ENCODE data around the gene CHP2.
"Not testable (repeated sequence)": the region's sequence is repeated elsewhere in the genome, so short reads cannot be mapped to it uniquely, and the experiment has no call there.

Gene CHP2

GRCh38 chr16:23729503-23730424 is 25.1 kb upstream of the CHP2 start:
- no peaks in the 10 kb centered on the region for H3K4me1 ChIP-seq
- DNase-seq (ENCODE audit: low spot score in 2 of 2): peak in 1 of 2 experiments; percentile 64
- H3K27me3 ChIP-seq (ENCODE audit: low read depth): no peaks in the 10 kb centered on the region
- H3K9me3 ChIP-seq: no peaks in the 10 kb centered on the region
- in situ Hi-C loops (cut with MboI; ENCODE audit: low sequenced_read_pairs): loop anchor here (10.0 kb wide), 1 partner anchor 305 kb away; no protein-coding TSS in a partner anchor
- H3K36me3 ChIP-seq (replicated peaks): no peaks in the 10 kb centered on the region
- H3K4me3 ChIP-seq: no peak overlapping the region

DNA sequence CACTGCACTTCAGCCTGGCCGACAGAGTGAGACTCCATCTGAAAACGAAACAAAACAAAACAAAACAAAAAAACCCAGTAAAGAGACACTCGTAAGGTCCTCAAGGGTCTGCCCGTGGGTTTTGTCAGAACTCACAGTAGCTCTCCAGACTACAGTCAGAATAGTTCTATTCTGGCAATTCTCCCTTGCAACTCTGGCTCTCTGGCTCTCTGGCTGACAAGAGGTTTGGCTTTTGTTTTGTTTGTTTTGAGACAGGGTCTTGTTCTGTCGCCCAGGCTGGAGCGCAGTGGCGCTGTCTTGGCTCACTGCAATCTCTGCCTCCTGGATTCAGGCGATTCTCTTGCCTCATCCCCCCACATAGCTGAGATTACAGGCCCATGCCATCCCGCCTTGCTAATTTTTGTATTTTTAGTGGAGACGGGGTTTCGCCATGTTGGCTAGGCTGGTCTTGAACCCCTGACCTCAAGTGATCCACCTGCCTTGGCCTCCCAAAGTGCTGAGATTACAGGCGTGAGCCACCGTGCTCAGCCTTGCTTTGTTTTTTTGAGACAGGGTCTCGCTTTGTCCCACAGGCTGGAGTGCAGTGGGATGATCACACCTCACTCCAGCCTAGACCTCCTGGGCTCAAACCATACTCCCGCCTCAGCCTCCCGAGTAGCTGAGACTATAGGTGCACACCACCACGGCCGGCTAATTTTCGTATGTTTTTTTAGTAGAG is 20.5 kb upstream of the CHP2 start:
- in situ Hi-C loops (cut with MboI; ENCODE audit: low sequenced_read_pairs): loop anchor here (10.0 kb wide), 1 partner anchor 300 kb away; no protein-coding TSS in a partner anchor
- Histone ChIP-seq H3K27me3 (ENCODE audit: low read depth) (no peaks in the 10 kb centered on the region), H3K4me3 (no peak overlapping the region), H3K4me1 (no peaks in the 10 kb centered on the region), H3K9me3 (no peaks in the 10 kb centered on the region), H3K36me3 (replicated peaks) (no peaks in the 10 kb centered on the region)
- no peak for DNase-seq (ENCODE audit: low spot score in 2 of 2)

GRCh38 chr16:23737423-23738028 is 17.3 kb upstream of the CHP2 start:
- H3K9me3 ChIP-seq; DNase-seq (ENCODE audit: low spot score in 2 of 2); H3K4me3 ChIP-seq; H3K4me1 ChIP-seq; H3K27me3 ChIP-seq (ENCODE audit: low read depth); H3K36me3 ChIP-seq (replicated peaks): not testable (repeated sequence)
- in situ Hi-C loops (cut with MboI; ENCODE audit: low sequenced_read_pairs): loop anchor here (10.0 kb wide), 1 partner anchor 297 kb away; no protein-coding TSS in a partner anchor

DNA sequence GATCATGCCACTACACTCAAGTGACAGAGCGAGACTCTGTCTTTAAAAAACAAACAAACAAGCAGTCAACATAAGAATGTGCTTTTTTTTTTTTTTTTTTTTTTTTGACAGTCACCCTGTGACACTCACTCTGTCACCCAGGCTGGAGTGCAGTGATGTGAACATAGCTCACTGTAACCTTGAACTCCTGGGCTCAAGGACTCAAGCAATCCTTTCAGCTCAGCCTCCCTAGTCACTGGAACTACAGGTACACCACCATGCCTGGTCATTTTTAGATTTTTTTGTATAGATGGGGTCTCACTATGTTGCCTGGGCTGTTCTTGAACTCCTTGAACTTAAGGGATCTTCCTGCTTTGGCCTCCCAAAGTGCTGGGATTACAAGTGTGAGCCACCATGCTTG is 15.3 kb upstream of the CHP2 start:
- H3K4me1 ChIP-seq: no peaks in the 10 kb centered on the region
- in situ Hi-C loops (cut with MboI; ENCODE audit: low sequenced_read_pairs): loop anchor here (10.0 kb wide), 1 partner anchor 295 kb away; no protein-coding TSS in a partner anchor
- no peak for DNase-seq (ENCODE audit: low spot score in 2 of 2)
- H3K27me3 ChIP-seq (ENCODE audit: low read depth): no peaks in the 10 kb centered on the region
- no peaks in the 10 kb centered on the region for H3K36me3 ChIP-seq (replicated peaks)
- H3K9me3 ChIP-seq: no peaks in the 10 kb centered on the region
- no peak overlapping the region for H3K4me3 ChIP-seq

GRCh38 chr16:23741675-23742303 is 13.0 kb upstream of the CHP2 start:
- no peak for DNase-seq (ENCODE audit: low spot score in 2 of 2)
- Histone ChIP-seq H3K9me3 (no peaks in the 10 kb centered on the region), H3K27me3 (ENCODE audit: low read depth) (no peaks in the 10 kb centered on the region), H3K4me1 (no peaks in the 10 kb centered on the region), H3K36me3 (replicated peaks) (no peaks in the 10 kb centered on the region), H3K4me3 (no peak overlapping the region)
- in situ Hi-C loops (cut with MboI; ENCODE audit: low sequenced_read_pairs): no loop called here

DNA sequence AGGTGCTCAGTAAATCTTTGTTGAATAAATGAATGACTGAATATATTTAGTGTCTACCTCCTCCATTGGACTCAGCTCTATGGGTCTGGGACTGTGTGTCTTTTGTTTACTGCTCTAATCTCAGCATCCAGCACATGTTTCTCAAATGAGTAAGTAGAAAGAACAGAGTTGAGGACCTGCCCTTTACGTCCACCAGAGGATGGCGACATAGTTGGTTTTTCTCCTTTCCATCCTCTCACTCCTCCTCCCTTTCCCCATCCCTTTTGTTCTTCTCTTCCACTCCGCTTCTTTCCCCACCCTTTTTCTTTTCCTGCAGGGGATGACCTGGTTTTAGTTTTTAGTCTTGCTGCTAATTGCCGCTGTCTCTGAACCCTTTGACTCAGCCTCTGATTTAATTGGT is 12.1 kb upstream of the CHP2 start:
- Histone ChIP-seq H3K4me3 (no peak overlapping the region), H3K9me3 (no peaks in the 10 kb centered on the region), H3K27me3 (ENCODE audit: low read depth) (no peaks in the 10 kb centered on the region), H3K36me3 (replicated peaks) (no peaks in the 10 kb centered on the region), H3K4me1 (no peaks in the 10 kb centered on the region)
- in situ Hi-C loops (cut with MboI; ENCODE audit: low sequenced_read_pairs): no loop called here
- no peak for DNase-seq (ENCODE audit: low spot score in 2 of 2)

DNA sequence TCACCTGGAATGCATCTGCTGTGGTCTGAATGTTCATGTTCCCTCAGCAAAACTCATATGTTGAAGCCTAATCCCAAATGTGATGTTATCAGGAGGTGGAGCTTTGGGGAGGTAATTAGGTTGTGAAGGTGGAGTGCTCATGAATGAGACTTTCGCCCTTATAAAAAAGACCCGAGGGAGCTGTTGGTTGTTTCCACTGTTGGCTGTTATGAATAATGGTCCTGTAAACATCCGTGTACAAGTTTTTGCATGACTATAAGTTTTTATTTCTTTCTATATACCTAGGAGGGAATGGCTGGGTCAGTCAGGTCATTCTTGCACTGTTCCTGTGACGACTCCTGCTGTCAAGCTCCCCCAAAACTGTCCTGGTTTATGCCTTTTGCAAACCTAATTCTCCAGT is 9.6 kb upstream of the CHP2 start:
- Histone ChIP-seq H3K9me3 (no peaks in the 10 kb centered on the region), H3K36me3 (replicated peaks) (no peaks in the 10 kb centered on the region), H3K27me3 (ENCODE audit: low read depth) (no peaks in the 10 kb centered on the region), H3K4me3 (no peak overlapping the region), H3K4me1 (no peaks in the 10 kb centered on the region)
- in situ Hi-C loops (cut with MboI; ENCODE audit: low sequenced_read_pairs): no loop called here
- DNase-seq (ENCODE audit: low spot score in 2 of 2): no peak

GRCh38 chr16:23748630-23749029 is 6.2 kb upstream of the CHP2 start:
- H3K4me1 ChIP-seq: no peaks in the 10 kb centered on the region
- H3K36me3 ChIP-seq (replicated peaks): no peaks in the 10 kb centered on the region
- in situ Hi-C loops (cut with MboI; ENCODE audit: low sequenced_read_pairs): no loop called here
- no peak overlapping the region for H3K4me3 ChIP-seq
- DNase-seq (ENCODE audit: low spot score in 2 of 2): no peak
- no peaks in the 10 kb centered on the region for H3K27me3 ChIP-seq (ENCODE audit: low read depth)
- H3K9me3 ChIP-seq: no peaks in the 10 kb centered on the region

GRCh38 chr16:23751053-23751452 is 3.8 kb upstream of the CHP2 start:
- H3K36me3 ChIP-seq (replicated peaks); H3K4me1 ChIP-seq; in situ Hi-C loops (cut with MboI; ENCODE audit: low sequenced_read_pairs); H3K4me3 ChIP-seq; DNase-seq (ENCODE audit: low spot score in 2 of 2); H3K9me3 ChIP-seq; H3K27me3 ChIP-seq (ENCODE audit: low read depth): not testable (repeated sequence)

DNA sequence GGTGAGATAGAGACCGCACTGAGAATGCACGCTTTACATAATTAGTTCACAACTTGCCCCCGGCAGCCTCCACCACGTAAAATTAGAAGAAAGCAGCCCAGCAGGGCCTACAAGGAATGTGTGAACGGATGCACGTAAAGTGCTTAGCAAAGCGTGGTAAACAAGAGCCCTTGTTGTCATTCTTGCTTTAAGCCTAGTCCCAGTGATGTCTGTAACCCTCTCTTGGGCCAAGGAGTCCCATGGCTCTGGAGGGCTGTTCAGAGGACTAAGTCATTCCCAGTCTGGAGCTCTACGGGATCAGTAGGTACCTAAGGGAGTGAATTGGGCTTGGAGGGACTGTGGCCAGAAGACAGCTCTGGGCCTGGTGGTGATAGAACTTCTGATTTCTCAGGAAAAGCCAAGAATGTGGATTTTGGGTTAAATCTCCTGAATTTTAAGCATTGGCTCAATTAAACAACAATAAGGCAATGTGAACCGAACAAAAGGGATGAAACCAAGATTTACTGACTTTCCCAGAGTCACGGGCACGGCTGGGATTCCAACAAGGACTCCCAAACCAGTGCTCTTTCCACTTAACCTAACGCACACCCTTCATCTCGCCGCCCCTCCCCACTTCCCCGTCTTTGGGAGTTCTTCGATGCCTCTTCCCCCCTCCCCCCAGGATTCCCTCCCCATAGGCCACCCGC is 775 bp upstream of the CHP2 start:
- H3K4me3 ChIP-seq: no peak overlapping the region

DNA sequence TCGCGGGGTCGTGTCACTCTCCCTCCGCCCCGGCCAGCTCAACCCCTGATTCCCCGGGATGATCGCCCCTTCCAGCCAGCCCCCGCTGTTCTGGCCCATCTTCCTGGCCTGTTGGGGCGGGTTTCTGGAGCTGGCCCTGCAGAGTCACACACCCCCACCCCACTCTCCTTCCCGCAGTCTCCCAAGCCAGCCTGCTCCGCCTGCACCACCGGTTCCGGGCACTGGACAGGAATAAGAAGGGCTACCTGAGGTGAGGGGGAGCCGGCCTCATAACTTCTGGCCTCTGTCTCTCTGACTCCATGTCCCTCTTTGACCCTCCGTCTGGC is 621 bp downstream of the CHP2 start:
- Histone ChIP-seq H3K27me3 (ENCODE audit: low read depth) (no peaks in the 10 kb centered on the region), H3K4me1 (no peaks in the 10 kb centered on the region), H3K9me3 (no peaks in the 10 kb centered on the region), H3K36me3 (replicated peaks) (no peaks in the 10 kb centered on the region), H3K4me3 (no peak overlapping the region)
- no peak for DNase-seq (ENCODE audit: low spot score in 2 of 2)
- in situ Hi-C loops (cut with MboI; ENCODE audit: low sequenced_read_pairs): no loop called here

More for the DNA sequence above, 775 bp upstream of the CHP2 start:
- Histone ChIP-seq H3K27me3 (ENCODE audit: low read depth) (no peaks in the 10 kb centered on the region), H3K9me3 (no peaks in the 10 kb centered on the region), H3K36me3 (replicated peaks) (no peaks in the 10 kb centered on the region), H3K4me1 (no peaks in the 10 kb centered on the region)
- in situ Hi-C loops (cut with MboI; ENCODE audit: low sequenced_read_pairs): no loop called here
- no peak for DNase-seq (ENCODE audit: low spot score in 2 of 2)

GRCh38 chr16:23757116-23757515 is 2.3 kb downstream of the CHP2 start:
- no peak for DNase-seq (ENCODE audit: low spot score in 2 of 2)
- no peaks in the 10 kb centered on the region for H3K27me3 ChIP-seq (ENCODE audit: low read depth)
- no peaks in the 10 kb centered on the region for H3K4me1 ChIP-seq
- in situ Hi-C loops (cut with MboI; ENCODE audit: low sequenced_read_pairs): no loop called here
- H3K9me3 ChIP-seq: no peaks in the 10 kb centered on the region
- no peaks in the 10 kb centered on the region for H3K36me3 ChIP-seq (replicated peaks)
- H3K4me3 ChIP-seq: no peak overlapping the region

- Histone ChIP-seq H3K27me3 (ENCODE audit: low read depth) (no peaks in the 10 kb centered on the region), H3K9me3 (no peaks in the 10 kb centered on the region), H3K4me3 (no peak overlapping the region), H3K4me1 (no peaks in the 10 kb centered on the region), H3K36me3 (replicated peaks) (no peaks in the 10 kb centered on the region)
- in situ Hi-C loops (cut with MboI; ENCODE audit: low sequenced_read_pairs): no loop called here
- DNase-seq (ENCODE audit: low spot score in 2 of 2): no peak
Measured at GRCh38 chr16:23757937-23758619, 3.3 kb downstream of the CHP2 start.
